Activated naive CD8-positive, alpha-beta T cell treated with anti-CD3 and anti-CD28 coated beads for 36 hours (primary cell): ENCODE results near the gene FMO1. TPM values are rescaled to one million over a fixed set of nuclear protein-coding genes. Genes with fewer than 3 reads are reported as not detected.

ENCODE experiments used
- total RNA-seq, 2 experiments: library from RNA; stranded (reverse); gene quantifications; one replicate each; pipeline ENCODE4 v1.2.3, GENCODE V29; 2021

FMO1 gene
- total RNA-seq, 2 experiments from 2014 or later: not detected

Other genes starting within 250 kb of the FMO1 start
- gene FMO3, start 157.6 kb upstream of the FMO1 start, total RNA-seq: not detected
- not detected for gene FMO2, start 63.2 kb upstream of the FMO1 start, total RNA-seq
- 1 to 10 TPM; 1.9 to 2.7 TPM for gene FMO4, start 65.7 kb downstream of the FMO1 start, total RNA-seq
- gene PRRC2C, start 237.0 kb downstream of the FMO1 start, total RNA-seq: 100 to 1,000 TPM; 252 to 256 TPM